H1 (cell line): ENCODE data around the gene DIDO1. TPM values are rescaled to one million over a fixed set of nuclear protein-coding genes. Genes with fewer than 3 reads are reported as not detected.

Experiments used
- CTCF ChIA-PET: fragments of 300-600 bp; sonication (Branson Sonifier 250); formaldehyde crosslinking; loops from one replicate; lab custom pipeline; 2021; ENCODE audit not compliant: partially characterized antibody; lab: Charles Lee
- POLR2A ChIA-PET: fragments of 300-600 bp; sonication (Branson Sonifier 250); formaldehyde crosslinking; loops from one replicate; lab custom pipeline; 2021; ENCODE audit warnings: inconsistent platforms; ENCODE audit not compliant: partially characterized antibody; lab: Charles Lee
- DNase-seq, 2 experiments: peaks; one replicate each; pipeline versions ENCODE4 v3.0.0 to v3.0.0-alpha.2; 2010 to 2022; ENCODE audit warnings: low spot score in 2 of 2, low read depth in 1 of 2, mixed read lengths in 1 of 2
- FAIRE-seq: peaks from 2 replicates; lab custom pipeline; 2011; peaks lifted over from hg19 to GRCh38; lab: Jason Lieb, UNC
- H2AFZ ChIP-seq: 2 replicates; pipeline ENCODE4 v1.8.1; 2012; ENCODE audit warnings: low read length, inconsistent platforms
- H2AK5ac ChIP-seq: 2 replicates; pipeline ENCODE4 v1.6.1; 2013; ENCODE audit warnings: low read depth, low read length
- H2BK120ac ChIP-seq: replicated peaks from 2 replicates; pipeline ENCODE3; 2013; ENCODE audit warnings: low read depth, low read length, inconsistent platforms
- H2BK12ac ChIP-seq: 2 replicates; pipeline ENCODE4 v1.6.1; 2013; ENCODE audit warnings: low read depth, low read length
- H2BK15ac ChIP-seq: 2 replicates; pipeline ENCODE4 v1.6.1; 2013; ENCODE audit warnings: low read length
- H2BK20ac ChIP-seq: 2 replicates; pipeline ENCODE4 v1.6.1; 2013; ENCODE audit warnings: low read length
- H2BK5ac ChIP-seq: 2 replicates; pipeline ENCODE4 v1.6.1; 2013; ENCODE audit warnings: low read depth, low read length
- H3K14ac ChIP-seq: 2 replicates; pipeline ENCODE4 v1.6.1; 2013; ENCODE audit warnings: inconsistent platforms; ENCODE audit not compliant: insufficient read length
- H3K18ac ChIP-seq: 2 replicates; pipeline ENCODE4 v1.6.1; 2013; ENCODE audit warnings: low read length; ENCODE audit errors: extremely low read depth
- H3K23ac ChIP-seq: 2 replicates; pipeline ENCODE4 v1.6.1; 2013; ENCODE audit warnings: inconsistent platforms; ENCODE audit not compliant: insufficient read length
- H3K23me2 ChIP-seq: 2 replicates; pipeline ENCODE4 v1.6.1; 2013; ENCODE audit warnings: low read depth, low read length
- H3K27ac ChIP-seq: 2 replicates; pipeline ENCODE4 v1.6.1; 2011; ENCODE audit warnings: low read depth, low read length, inconsistent platforms
- H3K27me3 ChIP-seq, 4 experiments: replicated peaks in 1 of 4; 1 replicate in 1 of 4; 2 replicates in 3 of 4; pipeline versions ENCODE4 v1.6.1 to v1.8.1; 2011 to 2013; ENCODE audit warnings: low read length in 3 of 4, mild to moderate bottlenecking in 3 of 4, inconsistent platforms in 2 of 4, mixed read lengths in 2 of 4, moderate library complexity in 1 of 4; ENCODE audit not compliant: control insufficient read depth in 3 of 4, insufficient read depth in 3 of 4; ENCODE audit errors: extremely low read depth in 1 of 4
- H3K36me3 ChIP-seq, 4 experiments: 2 replicates each; pipeline versions ENCODE4 v1.6.1 to v1.8.1; 2011 to 2013; ENCODE audit warnings: mild to moderate bottlenecking in 4 of 4, low read length in 3 of 4, moderate library complexity in 2 of 4, control low read depth in 1 of 4, inconsistent platforms in 1 of 4; ENCODE audit not compliant: insufficient read depth in 4 of 4, control insufficient read depth in 2 of 4
- H3K4ac ChIP-seq: replicated peaks from 2 replicates; pipeline ENCODE3; 2013; ENCODE audit warnings: low read length, low read depth, mixed read lengths, inconsistent platforms; ENCODE audit not compliant: insufficient read length
- H3K4me1 ChIP-seq, 4 experiments: replicated peaks in 1 of 4; 1 replicate in 1 of 4; 2 replicates in 3 of 4; pipeline versions ENCODE4 v1.6.1 to v1.8.1; 2011 to 2013; ENCODE audit warnings: low read length in 3 of 4, inconsistent platforms in 2 of 4, mixed read lengths in 1 of 4; ENCODE audit not compliant: insufficient read depth in 4 of 4, control insufficient read depth in 3 of 4
- H3K4me2 ChIP-seq, 2 experiments: 2 replicates each; pipeline versions ENCODE4 v1.6.1 to v1.8.1; 2011 to 2013; ENCODE audit warnings: low read depth in 2 of 2, low read length in 2 of 2, control low read depth in 1 of 2, inconsistent platforms in 1 of 2, mild to moderate bottlenecking in 1 of 2; ENCODE audit not compliant: insufficient read depth in 1 of 2
- H3K4me3 ChIP-seq, 4 experiments: fragments of 200-600, 300-600 bp in 1 of 4; sonication (generic), shearing (Covaris generic), sonication (Bioruptor Twin) in 1 of 4; 2 replicates each; pipeline versions ENCODE4 v1.5.1 to v1.8.1; 2011 to 2016; ENCODE audit warnings: low read length in 4 of 4, low read depth in 3 of 4, control low read depth in 2 of 4, inconsistent platforms in 2 of 4, mild to moderate bottlenecking in 2 of 4, mixed read lengths in 1 of 4, moderate library complexity in 1 of 4; ENCODE audit not compliant: insufficient read depth in 2 of 4; ENCODE audit errors: extremely low read depth in 1 of 4
- H3K56ac ChIP-seq: replicated peaks from 2 replicates; pipeline ENCODE3; 2013; ENCODE audit warnings: low read depth, mild to moderate bottlenecking, mixed read lengths, low read length, inconsistent platforms; ENCODE audit not compliant: insufficient read length
- H3K79me1 ChIP-seq: 2 replicates; pipeline ENCODE4 v1.6.1; 2013; ENCODE audit warnings: low read depth, low read length, control low read depth
- H3K79me2 ChIP-seq, 2 experiments: 2 replicates each; pipeline versions ENCODE4 v1.6.1 to v1.8.1; 2012 to 2013; ENCODE audit warnings: low read length in 2 of 2, mild to moderate bottlenecking in 2 of 2, inconsistent platforms in 1 of 2; ENCODE audit not compliant: insufficient read depth in 2 of 2, control insufficient read depth in 1 of 2
- H3K9ac ChIP-seq, 4 experiments: replicated peaks in 1 of 4; 1 replicate in 1 of 4; 2 replicates in 3 of 4; pipeline versions ENCODE4 v1.6.1 to v1.8.1; 2011 to 2013; ENCODE audit warnings: low read depth in 3 of 4, low read length in 3 of 4, control low read depth in 2 of 4, mild to moderate bottlenecking in 2 of 4, moderate library complexity in 2 of 4, inconsistent platforms in 1 of 4; ENCODE audit errors: extremely low read depth in 1 of 4
- H3K9me3 ChIP-seq, 2 experiments: 2 replicates each; pipeline versions ENCODE4 v1.6.1 to v1.8.1; 2012 to 2013; ENCODE audit warnings: mild to moderate bottlenecking in 2 of 2, moderate library complexity in 2 of 2, control low read depth in 1 of 2, inconsistent platforms in 1 of 2, low read depth in 1 of 2, low read length in 1 of 2, mixed read lengths in 1 of 2; ENCODE audit not compliant: insufficient read depth in 2 of 2
- H4K20me1 ChIP-seq, 2 experiments: replicated peaks in 1 of 2; 2 replicates each; pipeline versions ENCODE3 to v1.8.1; 2011 to 2013; ENCODE audit warnings: inconsistent platforms in 2 of 2, low read length in 2 of 2, mild to moderate bottlenecking in 1 of 2; ENCODE audit not compliant: insufficient read depth in 2 of 2, control insufficient read depth in 1 of 2
- H4K5ac ChIP-seq: 2 replicates; pipeline ENCODE4 v1.6.1; 2013; ENCODE audit warnings: low read length, low read depth, mixed read lengths, inconsistent platforms; ENCODE audit not compliant: insufficient read length
- H4K8ac ChIP-seq: 2 replicates; pipeline ENCODE4 v1.8.0; 2013; ENCODE audit warnings: mild to moderate bottlenecking, moderate library complexity, low read length, inconsistent platforms; ENCODE audit not compliant: insufficient read depth; ENCODE audit errors: extremely low read depth
- H4K91ac ChIP-seq: replicated peaks from 2 replicates; pipeline ENCODE3; 2013; ENCODE audit warnings: low read length, mixed read lengths, inconsistent platforms; ENCODE audit not compliant: insufficient read length
- ASH2L ChIP-seq: fragments of 200-600, 300-600 bp; sonication (generic); IDR thresholded peaks from one replicate; pipeline ENCODE4 v1.7.1; 2017; ENCODE audit warnings: low read length
- ATF3 ChIP-seq: IDR thresholded peaks from 2 replicates; pipeline ENCODE4 v1.6.1; 2011; ENCODE audit warnings: low read depth, mild to moderate bottlenecking, low read length; ENCODE audit not compliant: insufficient read depth
- BRCA1 ChIP-seq: IDR thresholded peaks from 2 replicates; pipeline ENCODE4 v1.6.1; 2012; ENCODE audit warnings: low read depth, low read length, improper control_type of control experiment
- CTBP2 ChIP-seq: IDR thresholded peaks from 2 replicates; pipeline ENCODE4 v1.7.0; 2011; ENCODE audit warnings: borderline replicate concordance, mild to moderate bottlenecking, moderate library complexity, mixed read lengths, low read length; ENCODE audit not compliant: insufficient read depth, insufficient read length
- EGR1 ChIP-seq: IDR thresholded peaks from 2 replicates; pipeline ENCODE4 v1.6.1; 2011; ENCODE audit warnings: low read depth, low read length, borderline replicate concordance
- FOSL1 ChIP-seq: IDR thresholded peaks from 2 replicates; pipeline ENCODE4 v1.6.1; 2011; ENCODE audit warnings: mild to moderate bottlenecking, low read depth, low read length, moderate library complexity; ENCODE audit not compliant: insufficient read depth
- KDM4A ChIP-seq: IDR thresholded peaks from one replicate; pipeline ENCODE4 v1.7.1; 2012; ENCODE audit warnings: low read depth, mild to moderate bottlenecking, moderate library complexity, low read length, inconsistent platforms; ENCODE audit not compliant: severe bottlenecking
- POLR2A ChIP-seq, 2 experiments: IDR thresholded peaks; 1 replicate in 1 of 2; 2 replicates in 1 of 2; pipeline ENCODE4 v1.6.1; 2011; ENCODE audit warnings: low read depth in 2 of 2, low read length in 2 of 2, mild to moderate bottlenecking in 2 of 2; ENCODE audit errors: control extremely low read depth in 1 of 2
- SAP30 ChIP-seq: fragments of 300-600 bp; sonication (generic); IDR thresholded peaks from 2 replicates; pipeline ENCODE4 v1.7.1; 2012; ENCODE audit warnings: low read length, moderate library complexity, mild to moderate bottlenecking, inconsistent platforms; ENCODE audit not compliant: insufficient read depth, insufficient replicate concordance
- SIRT6 ChIP-seq: IDR thresholded peaks from one replicate; pipeline ENCODE4 v1.7.1; 2012; ENCODE audit warnings: low read length, inconsistent platforms
- SRF ChIP-seq: IDR thresholded peaks from 2 replicates; pipeline ENCODE4 v1.6.1; 2011; ENCODE audit warnings: mild to moderate bottlenecking, low read depth, low read length, moderate library complexity
- WGBS, 2 experiments: shearing (Covaris generic) in 1 of 2; methylation state at CpG; one replicate each; pipeline versions ENCODE4 v1.1.6 to v1.1.7; 2013 to 2015; ENCODE audit warnings: low lambda C conversion rate in 2 of 2, mixed read lengths in 2 of 2, inconsistent platforms in 1 of 2, low coverage in 1 of 2, missing lambda C conversion rate in 1 of 2; ENCODE audit not compliant: insufficient replicate concordance in 2 of 2, insufficient coverage in 1 of 2, insufficient read length in 1 of 2; ENCODE audit errors: extremely low coverage in 1 of 2, missing lambda C conversion rate in 1 of 2; 5-methylcytosine and 5-hydroxymethylcytosine counted together
- polyA plus RNA-seq, 7 experiments: library from polyadenylated mRNA; depleted of rRNA in 3 of 7; stranded (reverse) in 5 of 7; unstranded in 2 of 7; fragments of >200 nt in 5 of 7; fragments of 200-250 nt in 2 of 7; gene quantifications; 1 replicate in 5 of 7; 2 replicates in 1 of 7; 4 replicates in 1 of 7; pipeline versions ENCODE4 v1.2.1 to v1.2.3, GENCODE V29; 2011 to 2013; ENCODE audit warnings: missing spikeins in 2 of 7, mixed read lengths in 2 of 7
- total RNA-seq: library from RNA; stranded (reverse); fragmentation: NEBNext Ultra II Directional; extraction: Animal tissue kit (Norgen Biotek cat#: 25700); gene quantifications from 2 replicates; pipeline ENCODE4 v1.2.1, GENCODE V29; 2021

DIDO1 gene
- total and polyA plus RNA-seq, 2 of the 8 experiments (the other 6 are each of a cell fraction or from before 2014, with no cell fraction given): 53.6 to 82.8 TPM

- Histone ChIP-seq H3K18ac (no peak overlapping the region), H3K79me1 (no peaks in the 10 kb centered on the region), H2BK15ac (no peak overlapping the region), H3K4me1 (peaks cover 0 to 10% (median 0%) of the 10 kb centered on the region in 4 experiments; a peak in 2 of 7 replicates), H3K23me2 (no peaks in the 10 kb centered on the region), H3K14ac (no peak overlapping the region), H3K56ac (no peak overlapping the region), H3K9ac (no peak overlapping the region), H2AFZ (no peak overlapping the region), H2BK5ac (no peak overlapping the region), H2BK20ac (no peak overlapping the region), H3K27ac (no peak overlapping the region), H3K9me3 (no peaks in the 10 kb centered on the region), H3K27me3 (no peaks in the 10 kb centered on the region), H3K23ac (no peak overlapping the region), H4K5ac (no peak overlapping the region), H2BK12ac (no peak overlapping the region), H3K4me3 (no peak overlapping the region), H3K79me2 (no peaks in the 10 kb centered on the region), H4K91ac (no peak overlapping the region)
- CTCF ChIA-PET: interaction anchor here (1.8 to 2.1 kb wide), 2 partner anchors 10 to 45 kb away, joined by 4 to 9 read pairs; no protein-coding TSS in a partner anchor
- WGBS, 2 experiments: 87% methylated on average over 10 of the region's 19 CpGs; no CpG with 5 or more reads in 1 of the 2 experiments
- TF ChIP-seq KDM4A (no peak), POLR2A (IDR thresholded peaks at IDR 0.05; ENCODE audit: control extremely low read depth in 1 of 2, low read depth in 2 of 2, low read length in 2 of 2) (no peak), CTBP2 (no peak), FOSL1 (no peak), BRCA1 (no peak), SAP30 (no peak), SIRT6 (no peak), EGR1 (no peak), ASH2L (no peak), ATF3 (no peak), SRF (no peak)
- TF ChIP-seq, all 59 proteins: peak for 0
- no peak overlapping the region for H3K4ac ChIP-seq
- H2BK120ac ChIP-seq: no peak overlapping the region
- POLR2A ChIA-PET: interaction anchor here (1.3 to 2.6 kb wide), 4 partner anchors 8 to 21 kb away, joined by 3 to 11 read pairs (median 8); no protein-coding TSS in a partner anchor
- H3K36me3 ChIP-seq: peaks cover 0 to 21% (median 4%) of the 10 kb centered on the region in 4 experiments; a peak in 4 of 8 replicates
- no peak overlapping the region for H3K4me2 ChIP-seq
- H2AK5ac ChIP-seq: no peak overlapping the region
- H4K8ac ChIP-seq: no peak overlapping the region
- no peak for FAIRE-seq
- no peak for DNase-seq
- H4K20me1 ChIP-seq: peaks cover 0 to 2% of the 10 kb centered on the region in 2 experiments
Measured at GRCh38 chr20:62836967-62837490, 89.3 kb downstream of the DIDO1 start.
